ENCODE data around the gene LANCL2.

- TF ChIP-seq CTCF (conservative IDR thresholded peaks at IDR 0.05; ENCODE audit: low read depth, low read length) (no peak), CEBPB (IDR thresholded peaks at IDR 0.05; ENCODE audit: low read depth, low read length) (no peak), POLR2A (IDR thresholded peaks at IDR 0.05; ENCODE audit: low read depth, low read length) (no peak), MXI1 (IDR thresholded peaks at IDR 0.05; ENCODE audit: borderline replicate concordance, low read depth, low read length) (no peak), MAFK (IDR thresholded peaks at IDR 0.05; ENCODE audit: low read depth, low read length) (no peak), BHLHE40 (IDR thresholded peaks at IDR 0.05; ENCODE audit: low read depth, low read length) (no peak), RAD21 (IDR thresholded peaks at IDR 0.05; ENCODE audit: low read length) (no peak), USF2 (IDR thresholded peaks at IDR 0.05; ENCODE audit: low read depth, low read length) (no peak), RFX5 (IDR thresholded peaks at IDR 0.05; ENCODE audit: low read depth, low read length) (no peak), FOS (IDR thresholded peaks at IDR 0.05; ENCODE audit: low read depth, low read length) (no peak), MAZ (IDR thresholded peaks at IDR 0.05; ENCODE audit: borderline replicate concordance, low read depth, low read length) (no peak), SMC3 (IDR thresholded peaks at IDR 0.05; ENCODE audit: low read depth, low read length) (no peak)
These were observed 17.1 kb downstream of the LANCL2 start for GRCh38 chr7:55382251-55382650.

Data from IMR-90 (cell line).